CD4-positive, CD25-positive, alpha-beta regulatory T cell (primary cell): Measurements from ENCODE around the gene ULK4. TPM values are rescaled to one million over a fixed set of nuclear protein-coding genes. Genes with fewer than 3 reads are reported as not detected.
A peak's percentile ranks its signal among the peaks of the same experiment; 100 is the strongest.

Source experiments
- ATAC-seq, 2 donors: fragments of 150-1000 bp; cut with Tn5 transposase; one replicate each; pipeline ENCODE4 v1.10.0; 2021; ENCODE audit warnings: low read depth in 2 of 2, moderate number of reproducible peaks in 2 of 2, moderate library complexity in 1 of 2
- DNase-seq, 3 donors: peaks; one replicate each; pipeline versions ENCODE4 v3.0.0 to v3.0.0-alpha.2; 2012 to 2022; ENCODE audit warnings: mixed read lengths in 1 of 3
- H3K27ac ChIP-seq: one replicate; pipeline ENCODE4 v1.7.0; 2013; ENCODE audit warnings: mild to moderate bottlenecking, low read length; ENCODE audit not compliant: insufficient read depth, poor library complexity, severe bottlenecking
- H3K27me3 ChIP-seq: one replicate; pipeline ENCODE4 v1.7.0; 2013; ENCODE audit warnings: low read length; ENCODE audit not compliant: control insufficient read depth, insufficient read depth
- H3K36me3 ChIP-seq: one replicate; pipeline ENCODE4 v1.7.0; 2013; ENCODE audit warnings: mild to moderate bottlenecking, low read length, moderate library complexity; ENCODE audit not compliant: control insufficient read depth, insufficient read depth
- H3K4me1 ChIP-seq: 2 replicates; pipeline ENCODE4 v1.7.0; 2013; ENCODE audit warnings: mild to moderate bottlenecking, low read length; ENCODE audit not compliant: insufficient read depth, control insufficient read depth, poor library complexity, severe bottlenecking
- H3K4me3 ChIP-seq: one replicate; pipeline ENCODE4 v1.7.0; 2013; ENCODE audit warnings: low read depth, mild to moderate bottlenecking, low read length, moderate library complexity
- H3K9me3 ChIP-seq, 2 experiments: 1 replicate in 1 of 2; 2 replicates in 1 of 2; pipeline ENCODE4 v1.7.0; 2013; ENCODE audit warnings: low read length in 2 of 2, mild to moderate bottlenecking in 1 of 2, moderate library complexity in 1 of 2; ENCODE audit not compliant: control insufficient read depth in 2 of 2
- H3K27ac Mint-ChIP-seq, 3 donors: one replicate each; pipeline ENCODE4 v1.8.0; 2020 to 2022; ENCODE audit warnings: mild to moderate bottlenecking in 3 of 3, mixed read lengths in 3 of 3, moderate library complexity in 2 of 3
- H3K27me3 Mint-ChIP-seq: one replicate; pipeline ENCODE4 v1.8.0; 2022; ENCODE audit warnings: mild to moderate bottlenecking, mixed read lengths
- H3K36me3 Mint-ChIP-seq: one replicate; pipeline ENCODE4 v1.8.0; 2020; ENCODE audit warnings: mixed read lengths
- H3K4me1 Mint-ChIP-seq, 4 donors: one replicate each; pipeline ENCODE4 v1.8.0; 2020 to 2022; ENCODE audit warnings: mixed read lengths in 4 of 4, mild to moderate bottlenecking in 1 of 4
- H3K4me3 Mint-ChIP-seq, 4 donors: one replicate each; pipeline ENCODE4 v1.8.0; 2020 to 2022; ENCODE audit warnings: mild to moderate bottlenecking in 4 of 4, mixed read lengths in 4 of 4, moderate library complexity in 3 of 4
- H3K9me3 Mint-ChIP-seq, 7 donors: one replicate each; pipeline ENCODE4 v1.8.0; 2020 to 2022; ENCODE audit warnings: mixed read lengths in 7 of 7, mild to moderate bottlenecking in 3 of 7, moderate library complexity in 2 of 7
- polyA plus RNA-seq, 4 donors: library from polyadenylated mRNA; unstranded; fragments of 300-500 nt; fragmentation: Illumina TruSeq; gene quantifications; one replicate each; pipeline ENCODE4 v1.2.3, GENCODE V29; 2021
- total RNA-seq: library from RNA; stranded (reverse); gene quantifications from one replicate; pipeline ENCODE4 v1.2.3, GENCODE V29; 2022

The ULK4 gene
- total and polyA plus RNA-seq, 5 donors from 2014 or later: 9.3 to 27.2 (median 11.1) TPM

GRCh38 chr3:41370307-41370706 is 591.6 kb downstream of the ULK4 start:
- H3K4me3 Mint-ChIP-seq: no peak overlapping the region
- ATAC-seq: no peak
- H3K36me3 ChIP-seq: no peaks in the 10 kb centered on the region

GRCh38 chr3:41369838-41370237 is 592.1 kb downstream of the ULK4 start:
- Mint-ChIP-seq H3K4me3 (no peak overlapping the region), H3K27ac (no peak overlapping the region), H3K27me3 (no peaks in the 10 kb centered on the region), H3K9me3 (peaks cover 0 to 7% (median 2%) of the 10 kb centered on the region in 7 donors), H3K36me3 (no peaks in the 10 kb centered on the region), H3K4me1 (no peaks in the 10 kb centered on the region)
- no peak overlapping the region for H3K4me3 ChIP-seq
- H3K4me1 ChIP-seq: no peaks in the 10 kb centered on the region
- no peak for ATAC-seq
- H3K27ac ChIP-seq: no peak overlapping the region
- H3K36me3 ChIP-seq: no peaks in the 10 kb centered on the region
- H3K27me3 ChIP-seq: no peaks in the 10 kb centered on the region
- H3K9me3 ChIP-seq: no peaks in the 10 kb centered on the region
- no peak for DNase-seq

More at GRCh38 chr3:41370307-41370706, 591.6 kb downstream of the ULK4 start:
- Histone ChIP-seq H3K27ac (no peak overlapping the region), H3K9me3 (no peaks in the 10 kb centered on the region), H3K4me3 (no peak overlapping the region), H3K27me3 (no peaks in the 10 kb centered on the region), H3K4me1 (no peaks in the 10 kb centered on the region)
- no peak for DNase-seq
- Mint-ChIP-seq H3K4me1 (no peaks in the 10 kb centered on the region), H3K27ac (no peak overlapping the region), H3K9me3 (peaks cover 0 to 7% (median 2%) of the 10 kb centered on the region in 7 donors), H3K27me3 (no peaks in the 10 kb centered on the region), H3K36me3 (no peaks in the 10 kb centered on the region)

GRCh38 chr3:41365973-41366372 is 595.9 kb downstream of the ULK4 start:
- ATAC-seq: no peak
- Histone ChIP-seq H3K4me1 (no peaks in the 10 kb centered on the region), H3K27me3 (no peaks in the 10 kb centered on the region), H3K4me3 (no peak overlapping the region), H3K9me3 (no peaks in the 10 kb centered on the region), H3K27ac (no peak overlapping the region), H3K36me3 (no peaks in the 10 kb centered on the region)
- no peaks in the 10 kb centered on the region for H3K27me3 Mint-ChIP-seq
- peaks cover 0 to 2% (median 0%) of the 10 kb centered on the region in 4 donors for H3K4me1 Mint-ChIP-seq
- no peak overlapping the region for H3K4me3 Mint-ChIP-seq
- peaks cover 0 to 3% (median 0%) of the 10 kb centered on the region in 7 donors for H3K9me3 Mint-ChIP-seq
- H3K36me3 Mint-ChIP-seq: no peaks in the 10 kb centered on the region
- H3K27ac Mint-ChIP-seq: peak overlapping the region in 1 of 3 donors; percentile 26
- DNase-seq: no peak

- Histone ChIP-seq H3K4me3 (no peak overlapping the region), H3K4me1 (no peaks in the 10 kb centered on the region), H3K27ac (no peak overlapping the region), H3K9me3 (no peaks in the 10 kb centered on the region), H3K27me3 (no peaks in the 10 kb centered on the region), H3K36me3 (no peaks in the 10 kb centered on the region)
- Mint-ChIP-seq H3K9me3 (peaks cover 0 to 3% (median 0%) of the 10 kb centered on the region in 7 donors), H3K27ac (peak overlapping the region in 1 of 3 donors; percentile 24), H3K36me3 (no peaks in the 10 kb centered on the region), H3K4me3 (no peak overlapping the region), H3K27me3 (no peaks in the 10 kb centered on the region), H3K4me1 (peaks cover 0 to 2% (median 0%) of the 10 kb centered on the region in 4 donors)
- ATAC-seq: no peak
- no peak for DNase-seq
Observed at GRCh38 chr3:41364736-41365135, 597.2 kb downstream of the ULK4 start.

GRCh38 chr3:41363830-41364523 is 597.9 kb downstream of the ULK4 start:
- peaks cover 0 to 2% (median 0%) of the 10 kb centered on the region in 4 donors for H3K4me1 Mint-ChIP-seq
- no peak overlapping the region for H3K27ac Mint-ChIP-seq
- H3K36me3 Mint-ChIP-seq: no peaks in the 10 kb centered on the region
- peaks cover 0 to 3% (median 0%) of the 10 kb centered on the region in 7 donors for H3K9me3 Mint-ChIP-seq
- Histone ChIP-seq H3K27ac (no peak overlapping the region), H3K27me3 (no peaks in the 10 kb centered on the region), H3K9me3 (no peaks in the 10 kb centered on the region), H3K4me3 (no peak overlapping the region), H3K4me1 (no peaks in the 10 kb centered on the region), H3K36me3 (no peaks in the 10 kb centered on the region)
- H3K4me3 Mint-ChIP-seq: no peak overlapping the region
- H3K27me3 Mint-ChIP-seq: no peaks in the 10 kb centered on the region
- DNase-seq (no peak), ATAC-seq (no peak)

GRCh38 chr3:41362638-41363559 is 599.0 kb downstream of the ULK4 start:
- Histone ChIP-seq H3K27me3 (no peaks in the 10 kb centered on the region), H3K27ac (no peak overlapping the region), H3K36me3 (no peaks in the 10 kb centered on the region), H3K4me1 (no peaks in the 10 kb centered on the region), H3K4me3 (no peak overlapping the region), H3K9me3 (no peaks in the 10 kb centered on the region)
- no peak overlapping the region for H3K4me3 Mint-ChIP-seq
- no peaks in the 10 kb centered on the region for H3K27me3 Mint-ChIP-seq
- no peaks in the 10 kb centered on the region for H3K36me3 Mint-ChIP-seq
- peaks cover 0 to 2% (median 0%) of the 10 kb centered on the region in 7 donors for H3K9me3 Mint-ChIP-seq
- no peak for DNase-seq
- H3K27ac Mint-ChIP-seq: no peak overlapping the region
- ATAC-seq: no peak
- peaks cover 0 to 2% (median 0%) of the 10 kb centered on the region in 4 donors for H3K4me1 Mint-ChIP-seq

- no peak overlapping the region for H3K27ac Mint-ChIP-seq
Observed at GRCh38 chr3:41357271-41357670, 604.6 kb downstream of the ULK4 start.

More at GRCh38 chr3:41357271-41357670, 604.6 kb downstream of the ULK4 start:
- DNase-seq (no peak), ATAC-seq (no peak)
- Histone ChIP-seq H3K4me1 (no peaks in the 10 kb centered on the region), H3K4me3 (no peak overlapping the region), H3K36me3 (no peaks in the 10 kb centered on the region), H3K9me3 (no peaks in the 10 kb centered on the region), H3K27ac (no peak overlapping the region), H3K27me3 (no peaks in the 10 kb centered on the region)
- no peaks in the 10 kb centered on the region for H3K27me3 Mint-ChIP-seq
- H3K4me1 Mint-ChIP-seq: peaks cover 0 to 2% (median 0%) of the 10 kb centered on the region in 4 donors
- H3K36me3 Mint-ChIP-seq: no peaks in the 10 kb centered on the region
- no peaks in the 10 kb centered on the region for H3K9me3 Mint-ChIP-seq
- no peak overlapping the region for H3K4me3 Mint-ChIP-seq
